IPS DF 4.7 (cell line): ENCODE data around the gene GADD45GIP1.
"Not testable (repeated sequence)": the region's sequence is repeated elsewhere in the genome, so short reads cannot be mapped to it uniquely, and the experiment has no call there.

Source experiments
- DNase-seq: peaks from one replicate; pipeline ENCODE4 v3.0.0-alpha.2; 2013; ENCODE audit warnings: low spot score; ENCODE audit errors: extremely low read depth

The GADD45GIP1 gene

DNA sequence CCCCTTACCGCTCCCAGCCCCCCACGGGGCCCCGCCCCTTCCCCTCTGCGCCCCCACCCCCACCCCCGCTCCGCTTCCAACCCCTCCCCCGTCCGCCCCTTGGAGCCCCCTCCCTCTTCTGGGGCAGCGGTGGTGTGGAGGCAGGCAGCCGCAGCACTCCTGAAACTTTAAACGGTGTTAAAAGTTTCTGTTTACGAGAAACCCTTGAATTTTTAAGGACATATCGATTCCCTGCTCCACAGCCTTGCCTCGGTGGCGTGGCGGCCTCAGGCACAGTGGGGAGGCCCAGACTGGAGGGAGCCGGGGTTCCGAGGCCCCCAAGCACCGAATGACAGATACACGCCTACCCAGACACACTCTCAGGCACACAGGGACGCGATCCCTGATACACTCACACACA is 33.4 kb upstream of the GADD45GIP1 start:
- DNase-seq = no peak

DNA sequence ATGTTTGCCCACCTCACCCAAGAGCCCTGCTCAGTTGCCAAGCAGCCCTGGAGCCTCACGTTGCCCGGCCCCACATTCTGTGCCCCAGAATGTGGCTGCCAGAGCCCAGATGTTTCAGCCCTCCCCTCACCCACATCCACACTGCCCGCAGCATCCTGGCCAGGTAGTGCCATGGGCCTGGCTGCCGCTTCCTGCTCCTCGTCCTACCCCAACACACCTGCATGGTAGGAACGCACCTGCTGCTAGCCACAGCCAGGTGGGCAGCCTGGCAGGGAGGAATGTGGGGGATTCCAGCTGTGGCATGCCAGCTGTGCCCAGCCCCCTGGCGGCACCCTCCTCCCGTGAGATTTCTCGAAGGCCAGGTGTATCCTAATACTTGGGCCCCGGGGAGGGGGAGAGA is 30.8 kb upstream of the GADD45GIP1 start:
- DNase-seq = no peak

DNA sequence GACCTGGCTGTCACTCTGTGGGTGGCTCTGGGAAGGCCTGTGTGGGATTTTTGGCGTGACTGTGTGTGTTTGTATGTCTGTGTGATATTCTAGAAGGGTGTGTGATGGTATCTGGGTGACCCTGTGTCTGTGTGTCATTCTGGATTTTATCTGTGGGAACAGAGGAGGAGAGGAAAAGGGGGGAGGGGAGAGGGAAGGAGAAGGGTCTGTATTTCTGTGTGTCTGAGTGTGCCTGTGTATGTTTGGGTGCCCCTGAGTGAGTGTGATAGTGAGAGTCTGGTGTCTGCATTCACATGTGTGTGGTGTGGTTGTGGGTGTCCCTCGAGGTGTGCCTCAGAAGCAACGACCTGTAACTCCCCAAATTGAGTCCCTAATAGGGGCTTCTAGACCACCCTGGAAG is 30.2 kb upstream of the GADD45GIP1 start:
- no peak for DNase-seq

DNA sequence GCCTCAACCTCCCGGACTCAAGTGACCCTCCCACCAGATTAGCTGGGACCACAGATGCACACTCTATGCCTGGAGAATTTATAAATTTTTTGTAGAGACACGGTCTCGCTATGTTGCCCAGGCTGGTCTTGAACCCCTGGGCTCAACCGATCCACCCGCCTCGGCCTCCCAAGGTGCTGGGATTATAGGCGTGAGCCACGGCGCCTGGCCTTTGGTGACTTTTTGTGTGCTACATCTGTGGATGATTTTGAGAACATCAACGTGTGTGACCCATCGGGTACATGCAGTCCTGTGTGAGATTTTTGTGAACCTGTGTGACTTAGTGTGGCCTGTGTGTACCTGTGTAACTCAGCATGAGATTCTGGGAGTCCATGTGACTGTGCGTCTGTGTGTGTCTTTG is 29.7 kb upstream of the GADD45GIP1 start:
- DNase-seq = no peak

DNA sequence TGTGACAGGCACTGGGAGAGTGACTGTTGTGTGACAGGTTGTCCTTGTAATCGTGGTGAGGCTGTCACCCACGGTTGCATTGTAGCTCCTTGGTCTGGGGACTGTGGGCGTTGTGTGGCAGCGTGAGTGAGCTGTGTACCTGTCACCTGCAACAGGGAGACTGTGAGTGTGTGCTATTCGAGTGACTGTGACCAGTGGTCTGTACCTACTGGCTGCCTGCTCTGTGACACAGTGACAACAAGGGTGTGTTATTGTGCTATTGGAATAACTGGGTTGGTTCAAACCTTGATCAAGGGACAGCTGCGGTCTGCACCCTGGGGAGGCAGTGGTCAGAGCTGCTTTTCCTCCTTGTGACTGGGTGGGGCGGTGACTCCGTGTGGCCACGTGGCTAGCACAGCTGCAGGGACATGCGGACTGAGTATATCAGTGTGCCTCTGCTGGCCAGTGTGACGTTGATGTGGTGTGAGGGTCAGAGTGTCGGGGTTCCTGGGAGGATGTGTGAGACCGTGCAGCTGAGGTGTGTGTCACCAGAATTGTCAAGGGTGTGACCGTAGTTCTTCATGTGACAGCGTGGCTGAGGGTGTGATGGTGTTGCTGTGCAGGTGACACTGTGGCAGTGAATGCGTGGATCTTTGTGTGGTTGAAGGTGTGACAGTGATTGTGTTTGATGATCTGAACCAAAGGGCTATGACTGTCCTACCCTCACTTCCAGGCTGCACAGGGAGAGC is 28.2 kb upstream of the GADD45GIP1 start:
- DNase-seq = no peak

DNA sequence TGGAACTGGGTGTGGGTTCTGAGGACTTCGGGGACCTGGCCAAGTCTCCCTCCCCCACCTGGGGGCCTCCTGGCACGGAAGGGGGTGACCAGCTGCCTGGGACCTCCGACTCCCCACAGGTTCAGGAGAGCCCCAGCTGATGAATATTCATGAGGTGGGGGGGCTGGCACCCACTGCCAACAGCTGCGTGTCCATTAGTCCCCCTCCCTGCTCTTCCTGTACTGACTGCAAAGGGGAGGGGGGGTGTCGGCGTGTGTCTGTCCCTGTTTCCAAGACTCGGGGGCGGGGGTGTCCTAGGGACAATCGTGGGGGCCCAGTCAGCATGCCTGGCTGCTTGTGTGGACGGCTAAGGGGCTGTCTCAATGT is 27.6 kb upstream of the GADD45GIP1 start:
- no peak for DNase-seq

DNA sequence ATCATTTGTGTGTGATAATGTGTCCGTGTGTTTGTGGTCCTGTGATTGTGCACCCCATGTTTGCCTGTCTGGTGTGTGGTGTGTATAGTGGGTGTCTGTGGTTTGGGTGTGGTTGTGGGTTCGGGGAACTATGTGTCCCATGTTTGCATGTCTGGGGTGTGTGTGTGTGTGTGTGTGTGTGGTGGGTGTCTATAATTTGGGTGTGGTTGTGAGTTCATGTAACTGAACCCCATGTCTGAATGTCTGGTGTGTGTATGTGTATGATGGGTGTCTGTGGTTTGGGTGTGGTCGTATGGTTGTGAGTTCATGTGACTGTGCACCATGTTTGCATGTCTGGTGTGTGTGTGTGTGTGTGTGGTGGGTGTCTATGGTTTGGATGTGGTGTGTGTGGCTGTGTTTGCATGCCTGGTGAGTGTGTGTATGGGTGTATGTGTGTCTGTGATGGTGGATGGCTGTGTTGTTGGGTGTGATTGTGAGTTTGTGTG is 27.2 kb upstream of the GADD45GIP1 start:
- no peak for DNase-seq

DNA sequence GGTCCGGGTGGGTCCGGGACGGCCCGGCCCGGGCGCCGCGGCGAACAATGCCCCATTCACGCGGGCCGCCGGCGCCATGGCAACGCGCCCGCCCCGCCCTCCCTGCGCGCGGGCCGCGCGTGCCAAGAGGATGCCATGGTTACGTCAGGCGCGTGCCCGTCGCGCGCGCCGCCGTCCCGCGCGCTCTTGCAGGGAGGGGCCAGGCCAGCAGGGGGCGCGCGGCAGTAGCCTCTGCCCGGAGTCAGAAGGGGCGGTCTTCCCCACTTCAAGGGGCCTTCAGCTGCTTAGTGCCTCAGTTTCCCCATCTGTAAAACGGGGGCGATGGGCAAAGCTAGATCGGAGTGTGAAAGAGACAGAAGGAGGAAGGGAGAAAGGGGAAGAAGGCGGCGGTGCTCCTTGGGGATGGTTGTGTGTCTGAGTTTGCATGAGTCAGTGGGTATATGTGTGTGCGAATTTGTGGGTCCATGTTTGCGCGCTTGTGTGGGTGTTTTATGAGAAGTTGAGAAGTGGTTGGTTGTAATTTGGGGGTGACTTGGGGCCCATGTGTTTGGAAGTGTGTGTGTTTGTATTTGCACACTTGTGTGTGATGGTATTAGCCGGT is 26.6 kb upstream of the GADD45GIP1 start:
- no peak for DNase-seq

DNA sequence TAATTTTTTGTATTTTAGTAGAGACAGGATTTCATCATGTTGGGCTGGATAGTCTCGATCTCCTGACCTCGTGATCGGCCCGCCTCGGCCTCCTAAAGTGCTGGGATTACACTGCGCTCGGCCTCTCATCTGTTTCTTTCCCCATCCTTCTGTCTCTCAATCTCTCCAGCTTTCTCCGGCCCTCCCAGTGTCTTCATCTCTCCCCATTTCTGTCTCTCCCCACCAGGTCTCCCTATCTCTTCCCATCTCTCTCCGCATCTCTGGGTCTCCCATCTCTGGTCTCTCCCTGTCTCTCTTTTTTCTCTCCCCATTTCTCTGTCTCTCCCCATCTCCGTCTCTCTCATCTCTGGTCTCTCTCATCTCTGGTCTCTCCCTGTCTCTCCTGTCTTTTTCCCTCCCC is 26.1 kb upstream of the GADD45GIP1 start:
- no peak for DNase-seq

DNA sequence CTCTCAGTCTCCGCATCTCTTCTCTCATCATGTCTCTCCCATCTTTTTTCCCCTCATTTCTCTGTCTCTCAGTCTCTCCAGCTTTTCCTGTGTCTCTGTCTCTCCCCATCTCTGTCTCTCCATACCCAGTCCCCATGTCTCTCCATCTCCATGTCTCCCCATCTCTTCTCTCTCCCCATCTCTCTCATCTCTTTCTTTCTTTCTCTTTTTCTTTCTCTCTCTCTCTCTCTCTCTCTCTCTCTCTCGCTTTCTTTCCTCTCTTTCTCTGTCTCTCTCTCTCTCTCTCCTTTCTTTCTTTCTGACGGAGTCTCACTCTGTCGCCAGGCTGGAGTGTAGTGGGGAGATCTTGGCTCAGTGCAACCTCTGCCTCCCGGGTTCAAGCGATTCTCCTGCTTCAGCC is 25.6 kb upstream of the GADD45GIP1 start:
- DNase-seq = no peak

DNA sequence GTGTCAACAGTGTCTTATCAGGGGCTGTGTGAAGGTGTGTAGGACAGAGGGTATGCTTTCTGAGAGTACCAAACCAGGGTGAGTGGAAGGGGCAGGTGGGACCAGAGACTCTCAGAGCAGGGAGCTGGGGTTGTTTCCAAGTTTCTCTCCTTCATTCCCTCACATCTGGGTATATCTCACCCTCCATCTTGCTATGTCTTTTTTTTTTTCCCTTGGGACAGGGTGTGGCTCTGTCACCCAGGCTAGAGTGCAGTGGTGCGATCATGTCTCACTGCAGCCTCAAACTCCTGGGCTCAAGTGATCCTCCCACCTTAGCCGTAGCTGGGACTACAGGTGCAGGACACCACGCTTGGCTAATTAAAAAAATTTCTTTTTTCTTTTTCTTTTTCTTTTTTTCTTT is 23.0 kb upstream of the GADD45GIP1 start:
- no peak for DNase-seq

DNA sequence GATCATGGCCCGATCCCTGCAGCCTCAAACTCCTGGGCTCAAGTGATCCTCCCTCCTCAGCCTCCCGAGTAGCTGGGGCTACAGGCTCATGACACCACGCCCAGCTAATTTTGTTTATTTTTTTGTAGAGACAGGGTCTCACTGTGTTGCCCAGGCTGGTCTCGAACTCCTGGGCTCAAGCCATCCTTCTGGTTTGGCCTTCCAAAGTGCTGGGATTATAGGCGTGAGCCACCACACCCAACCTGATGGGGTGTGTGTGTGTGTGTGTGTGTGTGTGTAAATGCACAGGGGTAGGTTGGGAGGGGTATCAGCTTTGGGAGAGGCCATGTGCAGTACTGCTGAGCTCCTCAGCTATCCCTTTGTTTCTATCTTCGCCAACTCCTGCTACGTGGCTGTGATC is 19.1 kb upstream of the GADD45GIP1 start:
- not testable (repeated sequence) for DNase-seq

DNA sequence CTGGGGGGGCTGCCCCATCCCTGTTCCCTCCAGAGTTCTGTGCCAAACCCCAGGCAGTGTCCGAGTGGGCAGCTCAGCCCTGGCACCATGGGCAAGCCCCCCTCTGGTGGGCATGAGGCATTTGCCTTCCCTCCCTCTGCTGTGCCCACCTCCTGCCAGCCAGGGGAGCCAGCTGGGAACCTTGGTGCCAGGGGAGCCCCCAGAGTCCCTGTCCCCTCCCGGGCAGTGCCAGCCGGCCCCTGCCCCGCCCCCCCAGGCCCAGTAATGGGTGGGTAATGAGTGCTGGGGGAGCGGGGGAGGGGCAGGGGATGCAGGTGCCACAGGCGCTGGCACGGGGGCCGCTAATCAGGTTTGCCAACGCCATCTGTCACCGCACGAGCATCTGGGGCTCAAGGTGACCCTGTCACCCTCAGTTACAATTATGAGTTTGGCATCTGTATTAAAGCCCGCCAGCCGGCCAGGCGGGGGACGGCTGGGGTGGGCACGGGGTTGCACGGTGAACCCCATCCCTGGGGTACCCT is 18.3 kb upstream of the GADD45GIP1 start:
- no peak for DNase-seq

DNA sequence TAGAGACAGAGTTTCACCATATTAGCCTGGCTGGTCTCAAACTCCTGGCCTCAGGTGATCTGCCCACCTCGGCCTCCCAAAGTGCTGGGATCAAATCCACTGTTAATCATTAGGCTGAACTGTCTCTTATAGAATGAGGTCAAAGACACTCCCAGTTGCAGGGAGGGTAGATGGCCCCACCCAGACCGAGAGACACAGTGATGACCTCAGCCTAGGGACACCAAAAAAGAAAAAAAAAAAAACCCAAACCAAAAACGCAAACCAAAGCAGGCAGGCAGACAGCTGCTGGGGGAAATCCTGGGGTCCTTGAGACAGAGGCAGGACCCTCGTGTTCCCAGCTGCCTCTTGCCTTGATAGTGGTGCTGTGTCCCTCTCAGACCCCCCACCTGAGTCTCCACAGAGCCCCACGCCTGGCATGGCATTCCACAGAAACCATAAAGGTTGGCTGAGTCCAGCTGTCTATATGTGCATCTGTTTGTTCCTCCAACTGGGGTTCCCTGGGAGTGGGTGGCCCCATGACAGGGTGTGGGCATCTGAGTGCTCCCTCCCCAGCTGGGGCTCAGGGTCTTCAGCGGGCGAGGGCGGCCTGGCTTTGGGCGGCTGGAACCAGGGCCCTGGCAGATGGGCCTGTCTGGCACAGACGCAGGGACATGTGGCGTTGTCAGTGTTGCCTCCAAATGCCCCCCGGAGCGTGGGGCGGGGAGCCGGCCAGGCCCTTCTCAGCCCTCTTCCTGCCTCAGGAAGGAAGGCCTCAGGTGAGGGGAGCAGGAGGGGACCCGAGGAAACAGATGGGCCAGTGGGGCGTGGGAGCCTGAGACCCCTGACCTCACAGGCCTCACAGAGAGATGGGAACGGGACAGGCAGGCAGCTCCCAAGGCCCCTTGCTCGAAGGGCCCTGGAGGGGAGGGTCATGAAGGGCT is 17.5 kb upstream of the GADD45GIP1 start:
- DNase-seq = no peak

DNA sequence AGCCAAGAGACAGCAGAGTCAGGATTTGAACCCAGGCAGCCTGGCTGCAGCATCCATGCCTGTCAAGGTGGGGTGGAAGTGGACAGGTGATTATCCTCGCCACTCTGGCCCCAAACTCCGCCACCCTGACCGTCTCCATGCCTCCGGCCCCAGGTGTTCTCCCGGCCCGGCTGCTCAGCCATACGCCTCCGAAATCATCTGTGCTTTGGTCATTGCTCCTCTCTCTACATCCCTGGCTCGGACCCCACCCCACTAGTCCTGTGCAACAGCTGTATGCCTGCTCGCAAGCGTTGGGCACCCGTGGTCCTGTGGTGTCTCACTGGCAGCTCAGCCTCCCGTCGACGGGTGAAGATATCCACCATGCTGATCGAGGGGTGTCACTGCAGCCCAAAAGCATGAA is 16.2 kb upstream of the GADD45GIP1 start:
- no peak for DNase-seq

DNA sequence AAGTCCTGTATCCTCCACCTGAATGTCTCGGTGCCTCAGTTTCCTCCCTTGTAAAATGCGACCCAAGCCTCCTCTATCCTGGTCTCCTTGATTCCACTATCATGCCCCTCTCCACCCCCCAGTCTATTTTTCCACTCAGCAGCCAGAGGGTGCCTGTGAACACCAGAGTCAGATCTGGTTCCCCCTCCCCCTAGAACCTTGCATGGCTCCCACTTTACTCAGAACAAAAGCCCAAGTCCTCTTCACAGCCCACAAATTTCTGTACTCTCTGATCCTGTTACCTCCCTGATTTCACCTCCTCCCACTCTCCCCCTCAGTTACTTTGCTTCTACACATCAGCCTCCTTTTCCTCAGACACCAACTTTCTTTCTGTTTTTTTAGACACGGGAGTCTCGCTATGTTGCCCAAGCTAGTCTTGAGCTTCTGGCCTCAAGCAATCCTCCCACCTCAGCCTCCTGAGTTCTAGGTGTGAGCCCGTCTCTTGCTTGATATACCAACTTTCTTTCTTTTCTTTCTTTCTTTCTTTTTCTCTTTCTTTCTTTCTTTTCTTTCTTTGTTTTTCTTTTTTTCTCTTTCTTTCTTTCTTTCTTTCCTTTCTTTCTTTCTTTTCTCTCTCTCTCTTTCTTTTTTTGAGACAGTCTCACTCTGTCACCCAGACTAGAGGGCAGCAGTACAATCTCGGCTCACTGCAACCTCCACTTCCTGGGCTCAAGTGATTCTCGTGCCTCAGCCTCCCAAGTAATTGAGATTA is 13.2 kb upstream of the GADD45GIP1 start:
- DNase-seq = no peak

DNA sequence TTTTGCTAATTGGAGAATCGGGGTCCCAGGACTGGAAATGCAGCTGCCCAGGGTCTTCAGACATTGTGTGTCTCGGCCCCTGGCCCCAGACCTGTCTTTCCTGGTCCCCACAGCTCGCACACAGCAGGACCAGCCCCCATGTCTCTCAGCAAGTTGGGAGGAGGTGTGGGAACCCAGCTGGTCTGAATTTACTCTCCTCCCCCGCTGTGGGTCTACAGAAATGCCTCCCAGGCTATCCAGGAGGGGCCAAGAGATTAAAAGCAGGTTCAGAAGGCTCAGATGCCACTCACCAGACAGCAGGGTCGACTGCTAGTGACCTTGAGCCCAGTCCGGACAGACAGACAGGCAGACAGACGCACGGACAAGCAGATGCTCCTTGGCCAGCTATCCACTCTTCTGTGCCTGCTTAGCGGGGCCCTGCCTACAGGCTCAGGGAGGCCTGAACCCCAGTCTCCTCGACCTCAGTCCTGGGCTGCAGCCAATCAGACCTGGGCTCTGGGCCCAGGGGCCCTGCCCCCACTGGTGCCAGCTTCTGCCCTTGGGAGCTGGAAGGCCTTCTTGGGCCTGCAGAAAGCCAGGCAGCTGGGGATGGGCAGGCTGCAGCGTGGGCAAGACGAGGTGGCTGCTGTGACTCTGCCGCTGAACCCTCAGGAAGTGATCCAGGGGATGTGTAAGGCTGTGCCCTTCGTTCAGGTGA is 12.4 kb upstream of the GADD45GIP1 start, which contains the start of gene DAND5:
Gene DAND5, plus strand, starts transcription at position 285 of the 697 bp plus-strand sequence. Its CDS starts 85 bp downstream, at position 370.
- DNase-seq = no peak

DNA sequence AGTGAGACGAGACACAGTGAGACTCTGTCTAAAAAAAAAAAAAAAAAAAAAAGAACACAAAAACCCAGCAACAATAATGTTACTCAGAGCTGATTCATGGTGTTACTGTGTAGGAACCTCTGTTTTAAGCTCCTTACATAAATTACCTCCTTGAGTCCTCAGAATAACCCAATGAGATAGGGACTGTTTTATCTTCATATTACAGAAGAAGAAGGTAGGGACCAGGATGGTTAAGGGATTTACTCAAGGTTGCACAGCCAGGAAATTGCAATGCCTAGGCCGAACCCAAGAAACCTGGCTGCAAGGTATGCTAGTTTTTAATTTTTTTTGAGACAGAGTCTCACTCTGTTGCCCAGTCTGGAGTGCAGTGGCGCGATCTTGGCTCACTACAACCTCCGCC is 10.9 kb upstream of the GADD45GIP1 start:
- DNase-seq = no peak

DNA sequence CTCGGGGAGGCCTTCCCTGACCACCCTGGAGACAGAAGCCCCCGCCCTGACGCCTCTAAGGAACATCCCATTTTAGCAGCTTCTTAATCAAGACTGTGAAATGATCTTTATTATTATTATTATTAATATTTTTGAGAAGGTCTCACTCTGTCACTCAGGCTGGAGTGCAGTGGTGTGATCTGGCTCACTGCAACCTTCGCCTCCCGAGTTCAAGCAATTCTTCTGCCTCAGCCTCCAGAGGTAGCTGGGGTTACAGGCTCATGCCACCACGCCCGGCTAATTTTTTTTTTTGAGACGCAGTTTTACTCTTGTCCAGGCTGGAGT is 8.8 kb upstream of the GADD45GIP1 start:
- DNase-seq = no peak

DNA sequence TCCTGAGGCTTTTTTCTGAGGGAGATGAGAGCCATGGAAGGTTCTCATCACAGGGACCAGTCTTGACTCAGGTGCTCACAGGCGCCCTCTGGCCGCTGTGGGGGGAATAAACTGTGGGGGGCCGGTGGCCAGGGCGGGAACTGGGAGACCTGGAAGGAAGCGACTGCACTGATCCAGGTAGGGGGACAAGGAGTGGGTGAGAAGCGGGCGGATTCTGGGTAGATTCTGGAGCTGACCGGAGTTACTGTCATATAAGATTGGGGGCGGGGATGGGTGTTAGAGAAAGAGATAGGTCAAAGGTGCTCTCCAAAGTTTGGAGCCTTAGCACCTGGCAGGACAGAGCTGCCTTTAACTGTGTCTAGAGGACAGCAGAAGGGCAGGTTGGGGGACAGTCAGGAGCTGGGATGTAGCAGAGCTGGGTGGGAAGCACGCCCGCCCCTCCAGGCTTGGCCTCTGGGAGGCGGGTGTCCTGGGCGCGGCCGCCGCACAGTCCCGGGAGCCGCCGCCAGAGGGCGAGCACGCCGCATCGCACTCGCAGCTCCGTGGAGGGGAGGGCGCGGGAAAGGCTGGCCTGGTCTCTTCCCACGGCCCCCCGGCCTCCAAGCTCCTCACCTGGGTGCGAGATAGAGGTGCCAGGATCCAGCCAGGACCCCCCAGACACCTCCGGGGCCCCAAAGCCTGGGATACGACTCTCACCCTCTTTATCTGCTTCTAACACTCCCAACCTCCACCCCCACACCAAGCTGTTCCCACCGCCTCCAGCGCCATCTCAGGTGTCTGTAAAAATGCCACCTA is 8.2 kb upstream of the GADD45GIP1 start:
- no peak for DNase-seq
